LNCAP (cell line): ENCODE results near the gene DZIP1.

ENCODE experiments used
- CTCF ChIP-seq: fragments of 450-650 bp; IDR thresholded peaks from 2 replicates; pipeline ENCODE4 v1.5.1; 2017; ENCODE audit warnings: mild to moderate bottlenecking

Gene DZIP1

GRCh38 chr13:95620825-95621498 lies 23.5 kb downstream of the DZIP1 start:
- no peak for TF ChIP-seq CTCF

- no peak for TF ChIP-seq CTCF
Observed at GRCh38 chr13:95620030-95620824, 24.3 kb downstream of the DZIP1 start.

GRCh38 chr13:95615539-95615938 lies 29.0 kb downstream of the DZIP1 start:
- TF ChIP-seq CTCF = no peak

GRCh38 chr13:95614641-95615245 lies 29.8 kb downstream of the DZIP1 start:
- TF ChIP-seq CTCF = no peak

GRCh38 chr13:95608640-95609323 lies 35.7 kb downstream of the DZIP1 start:
- no peak for TF ChIP-seq CTCF

GRCh38 chr13:95607366-95607765 lies 37.1 kb downstream of the DZIP1 start:
- no peak for TF ChIP-seq CTCF

GRCh38 chr13:95605448-95606125 lies 38.9 kb downstream of the DZIP1 start:
- TF ChIP-seq CTCF = no peak
